Globus pallidus (tissue), 1 donor: ENCODE data around the gene RBX1.
A peak's percentile ranks its signal among the peaks of the same experiment; 100 is the strongest.
"Not testable (repeated sequence)": the region's sequence is repeated elsewhere in the genome, so short reads cannot be mapped to it uniquely, and the experiment has no call there.

Source experiments
- DNase-seq: peaks from one replicate; pipeline ENCODE4 v3.0.0-alpha.2; 2015; ENCODE audit warnings: low spot score

RBX1 gene

GRCh38 chr22:40972587-40972986, 21.4 kb downstream of the RBX1 start:
- no peak for DNase-seq

- no peak for DNase-seq
Measured at GRCh38 chr22:40973144-40973543, 22.0 kb downstream of the RBX1 start.

- DNase-seq = no peak
Measured at GRCh38 chr22:40975366-40975765, 24.2 kb downstream of the RBX1 start.

GRCh38 chr22:40976866-40977700, 25.9 kb downstream of the RBX1 start:
- no peak for DNase-seq

- no peak for DNase-seq
Measured at GRCh38 chr22:40979198-40979597, 28.0 kb downstream of the RBX1 start.

GRCh38 chr22:40979871-40980270, 28.7 kb downstream of the RBX1 start:
- DNase-seq = no peak

GRCh38 chr22:40982482-40983385, 31.6 kb downstream of the RBX1 start:
- DNase-seq = peak; percentile 14

GRCh38 chr22:40991298-40991697, 40.1 kb downstream of the RBX1 start:
- no peak for DNase-seq

- no peak for DNase-seq
Measured at GRCh38 chr22:40995821-40996220, 44.6 kb downstream of the RBX1 start.

GRCh38 chr22:40997520-40997919, 46.3 kb downstream of the RBX1 start:
- no peak for DNase-seq

GRCh38 chr22:41000040-41000565, 48.9 kb downstream of the RBX1 start:
- no peak for DNase-seq

GRCh38 chr22:41000941-41001721, 50.0 kb downstream of the RBX1 start:
- no peak for DNase-seq

GRCh38 chr22:41001722-41002122, 50.5 kb downstream of the RBX1 start:
- DNase-seq = no peak

GRCh38 chr22:41002386-41002785, 51.2 kb downstream of the RBX1 start:
- not testable (repeated sequence) for DNase-seq

- no peak for DNase-seq
Measured at GRCh38 chr22:41003066-41003465, 51.9 kb downstream of the RBX1 start.

- DNase-seq = no peak
Measured at GRCh38 chr22:41003976-41004375, 52.8 kb downstream of the RBX1 start.

GRCh38 chr22:41009222-41009948, 58.2 kb downstream of the RBX1 start:
- no peak for DNase-seq

- DNase-seq = no peak
Measured at GRCh38 chr22:41015003-41015402, 63.8 kb downstream of the RBX1 start.

- no peak for DNase-seq
Measured at GRCh38 chr22:41021061-41021612, 70.0 kb downstream of the RBX1 start.

GRCh38 chr22:41021613-41022454, 70.7 kb downstream of the RBX1 start:
- peak; percentile 7 for DNase-seq
